Activated CD4-positive, CD25-positive, alpha-beta regulatory T cell (primary cell): ENCODE measurements around the gene NRTN.

Source experiments
- DNase-seq, 4 experiments: peaks; one replicate each; lab custom pipeline; 2025; lab: John Stamatoyannopoulos, UW

The NRTN gene

GRCh38 chr19:5790559-5791520, 14.0 kb upstream of the NRTN start, which contains the start of gene DUS3L:
Gene DUS3L (minus strand): TSS chr19:5791163. CDS start chr19:5791141, 22 bp downstream.
- DNase-seq, result peak; percentile 90 to 95 (median 91)

- no peak for DNase-seq
These were observed 12.6 kb upstream of the NRTN start for GRCh38 chr19:5792224-5792623.

- no peak for DNase-seq
These were observed 11.7 kb upstream of the NRTN start for GRCh38 chr19:5793188-5793587.

GRCh38 chr19:5795382-5795919, 9.4 kb upstream of the NRTN start:
- DNase-seq, result no peak

GRCh38 chr19:5798244-5798643, 6.6 kb upstream of the NRTN start:
- DNase-seq, result no peak

- no peak for DNase-seq
These were observed 5.3 kb upstream of the NRTN start for GRCh38 chr19:5799247-5800241.

GRCh38 chr19:5800361-5801270, 4.3 kb upstream of the NRTN start:
- DNase-seq, result no peak

- DNase-seq, result no peak
These were observed 2.9 kb upstream of the NRTN start for GRCh38 chr19:5801796-5802619.

- no peak for DNase-seq
These were observed 1.5 kb upstream of the NRTN start for GRCh38 chr19:5803441-5803751.

GRCh38 chr19:5803752-5804515, 933 bp upstream of the NRTN start:
- DNase-seq, result peak; percentile 74 to 89 (median 82)

- DNase-seq, result peak in 3 of 4 experiments; percentile 34 to 56 (median 39)
These were observed 730 bp downstream of the NRTN start for GRCh38 chr19:5805462-5806132.

- DNase-seq, result no peak
These were observed 1.2 kb downstream of the NRTN start for GRCh38 chr19:5806133-5806489.

GRCh38 chr19:5806905-5807304, 2.0 kb downstream of the NRTN start:
- DNase-seq, result no peak

GRCh38 chr19:5808120-5808816, 3.4 kb downstream of the NRTN start:
- DNase-seq, result no peak

- no peak for DNase-seq
These were observed 4.2 kb downstream of the NRTN start for GRCh38 chr19:5809053-5809452.

GRCh38 chr19:5809469-5809868, 4.6 kb downstream of the NRTN start:
- DNase-seq, result no peak

- DNase-seq, result no peak
These were observed 6.2 kb downstream of the NRTN start for GRCh38 chr19:5811117-5811516.

- no peak for DNase-seq
These were observed 9.4 kb downstream of the NRTN start for GRCh38 chr19:5814123-5814851.
